Gastrocnemius medialis (tissue), 4 donors: ENCODE measurements around the gene CSF2RB.

Source experiments
- POLR2A ChIP-seq, 2 donors: fragments of 450-650 bp; IDR thresholded peaks; one replicate each; pipeline ENCODE4 v1.6.1; 2017; ENCODE audit warnings: antibody characterized with exemption in 2 of 2, mild to moderate bottlenecking in 2 of 2, moderate library complexity in 2 of 2
- TF ChIP-seq, protein P1 (sequence below), 5 experiments: fragments of 450-650 bp in 3 of 5; fragments of 200-600 bp in 2 of 5; sonication (generic) in 2 of 5; IDR thresholded peaks in 4 of 5; conservative IDR thresholded peaks in 1 of 5; 1 replicate in 4 of 5; 2 replicates in 1 of 5; pipeline ENCODE4 v1.5.1; 2016 to 2019; ENCODE audit warnings: antibody characterized with exemption in 5 of 5, mild to moderate bottlenecking in 3 of 5, moderate library complexity in 3 of 5

DNA sequence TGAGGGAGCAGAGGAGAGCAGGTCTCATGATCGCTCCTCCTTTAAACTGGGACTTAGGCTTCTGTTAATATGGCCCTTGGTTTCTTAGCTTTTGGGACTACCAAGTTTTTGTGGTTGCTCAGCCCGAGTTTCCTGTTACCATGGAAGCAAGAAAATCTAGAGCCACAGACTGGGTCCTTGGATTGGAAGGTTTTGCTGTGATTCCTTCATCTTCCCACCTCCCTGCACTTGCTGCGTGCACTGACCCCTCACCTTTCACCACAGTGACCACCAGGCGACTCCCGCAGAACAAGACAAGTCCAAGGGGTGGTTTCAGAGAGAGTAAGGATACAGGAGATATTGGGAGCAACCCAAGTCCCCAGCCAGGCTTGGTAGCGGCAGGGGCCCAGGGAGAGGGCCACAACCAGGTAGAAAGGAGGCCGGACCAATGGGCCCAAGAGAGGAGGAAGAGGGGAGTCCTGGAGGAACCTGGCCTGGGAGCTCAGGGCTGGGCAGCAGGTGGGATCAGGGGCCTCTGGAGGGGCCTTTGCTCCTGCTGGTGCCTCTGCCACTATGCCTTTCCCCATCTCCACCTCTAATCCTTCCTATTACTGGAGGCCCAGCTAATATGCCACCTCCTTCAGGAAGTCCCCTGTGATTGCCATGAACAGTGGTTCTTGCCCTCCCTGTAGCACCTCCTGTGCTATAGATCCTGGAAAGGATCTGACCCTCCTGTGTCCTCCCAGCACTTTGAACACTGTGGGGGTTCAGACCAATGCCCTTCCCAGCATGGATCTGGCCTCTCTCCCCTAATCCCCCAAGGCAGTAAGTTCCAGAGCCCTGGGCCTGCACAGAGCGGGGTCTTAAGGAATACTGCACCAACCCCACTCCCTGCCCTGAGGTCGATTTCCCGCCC, 21.2 kb downstream of the CSF2RB start:
- TF ChIP-seq, protein P1, sequence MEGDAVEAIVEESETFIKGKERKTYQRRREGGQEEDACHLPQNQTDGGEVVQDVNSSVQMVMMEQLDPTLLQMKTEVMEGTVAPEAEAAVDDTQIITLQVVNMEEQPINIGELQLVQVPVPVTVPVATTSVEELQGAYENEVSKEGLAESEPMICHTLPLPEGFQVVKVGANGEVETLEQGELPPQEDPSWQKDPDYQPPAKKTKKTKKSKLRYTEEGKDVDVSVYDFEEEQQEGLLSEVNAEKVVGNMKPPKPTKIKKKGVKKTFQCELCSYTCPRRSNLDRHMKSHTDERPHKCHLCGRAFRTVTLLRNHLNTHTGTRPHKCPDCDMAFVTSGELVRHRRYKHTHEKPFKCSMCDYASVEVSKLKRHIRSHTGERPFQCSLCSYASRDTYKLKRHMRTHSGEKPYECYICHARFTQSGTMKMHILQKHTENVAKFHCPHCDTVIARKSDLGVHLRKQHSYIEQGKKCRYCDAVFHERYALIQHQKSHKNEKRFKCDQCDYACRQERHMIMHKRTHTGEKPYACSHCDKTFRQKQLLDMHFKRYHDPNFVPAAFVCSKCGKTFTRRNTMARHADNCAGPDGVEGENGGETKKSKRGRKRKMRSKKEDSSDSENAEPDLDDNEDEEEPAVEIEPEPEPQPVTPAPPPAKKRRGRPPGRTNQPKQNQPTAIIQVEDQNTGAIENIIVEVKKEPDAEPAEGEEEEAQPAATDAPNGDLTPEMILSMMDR (IDR thresholded peaks at IDR 0.05 in 4 of 5, conservative IDR thresholded peaks at IDR 0.05 in 1 of 5) = no peak
- TF ChIP-seq POLR2A (IDR thresholded peaks at IDR 0.05) = no peak
